ENCODE results near the gene NEK1.
"Not testable (repeated sequence)": the region's sequence is repeated elsewhere in the genome, so short reads cannot be mapped to it uniquely, and the experiment has no call there.

Gene NEK1

GRCh38 chr4:169626331-169627282, 14.2 kb upstream of the NEK1 start:
- no peak for DNase-seq (ENCODE audit: low read depth)

- no peak for DNase-seq (ENCODE audit: low read depth)
Measured at GRCh38 chr4:169625886-169626285, 13.5 kb upstream of the NEK1 start.

GRCh38 chr4:169624012-169624411, 11.6 kb upstream of the NEK1 start:
- not testable (repeated sequence) for DNase-seq (ENCODE audit: low read depth)

- no peak for DNase-seq (ENCODE audit: low read depth)
Measured at GRCh38 chr4:169622566-169622965, 10.2 kb upstream of the NEK1 start.

DNA sequence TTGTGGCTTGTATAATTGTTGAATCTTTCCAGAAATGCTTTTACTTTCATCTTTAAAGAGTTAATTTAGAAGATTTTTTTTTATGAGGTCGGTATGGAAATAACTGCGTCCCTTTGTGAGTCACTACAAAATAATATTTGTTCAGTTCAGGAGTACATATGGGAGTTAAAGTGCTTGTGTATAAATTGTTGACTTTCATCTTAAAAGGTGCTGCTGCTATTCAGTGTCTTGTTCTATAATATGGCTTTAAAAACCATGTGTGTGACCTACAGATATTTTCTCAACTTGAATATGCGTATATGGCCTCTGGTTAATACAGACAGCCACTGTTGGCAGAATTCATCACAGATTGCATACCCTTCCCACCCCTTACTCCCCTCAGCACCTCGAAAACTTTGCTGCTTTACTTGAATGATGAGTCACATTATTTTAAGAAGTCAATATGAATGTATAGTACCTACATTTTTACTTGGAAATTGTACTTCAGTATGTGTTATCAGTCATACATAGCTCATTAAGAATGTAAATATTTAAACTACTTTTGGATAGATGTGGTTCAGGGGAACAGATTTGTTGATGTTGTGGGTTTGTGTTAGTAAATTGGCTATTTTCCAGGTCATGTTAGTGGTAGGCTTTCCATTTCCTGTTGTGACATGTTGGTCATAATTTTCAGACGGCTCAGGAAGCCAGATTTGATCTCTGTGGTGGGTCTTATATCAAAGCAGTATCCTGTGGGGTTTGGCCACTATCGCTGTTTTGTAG, 9.5 kb upstream of the NEK1 start:
- no peak for DNase-seq (ENCODE audit: low read depth)

GRCh38 chr4:169620880-169621248, 8.5 kb upstream of the NEK1 start:
- DNase-seq (ENCODE audit: low read depth) = no peak

- DNase-seq (ENCODE audit: low read depth) = peak; percentile 92
Measured at GRCh38 chr4:169619958-169620879, 7.8 kb upstream of the NEK1 start, which contains the start of gene CLCN3. Gene CLCN3 (plus strand): TSS chr4:169620578. CDS start chr4:169635929, 15,351 bp downstream.

- peak; percentile 18 for DNase-seq (ENCODE audit: low read depth)
Measured at GRCh38 chr4:169619518-169619957, 7.2 kb upstream of the NEK1 start.

- DNase-seq (ENCODE audit: low read depth) = no peak
Measured at GRCh38 chr4:169618986-169619385, 6.6 kb upstream of the NEK1 start.

GRCh38 chr4:169618286-169618685, 5.9 kb upstream of the NEK1 start:
- no peak for DNase-seq (ENCODE audit: low read depth)

GRCh38 chr4:169617306-169617705, 4.9 kb upstream of the NEK1 start:
- no peak for DNase-seq (ENCODE audit: low read depth)

DNA sequence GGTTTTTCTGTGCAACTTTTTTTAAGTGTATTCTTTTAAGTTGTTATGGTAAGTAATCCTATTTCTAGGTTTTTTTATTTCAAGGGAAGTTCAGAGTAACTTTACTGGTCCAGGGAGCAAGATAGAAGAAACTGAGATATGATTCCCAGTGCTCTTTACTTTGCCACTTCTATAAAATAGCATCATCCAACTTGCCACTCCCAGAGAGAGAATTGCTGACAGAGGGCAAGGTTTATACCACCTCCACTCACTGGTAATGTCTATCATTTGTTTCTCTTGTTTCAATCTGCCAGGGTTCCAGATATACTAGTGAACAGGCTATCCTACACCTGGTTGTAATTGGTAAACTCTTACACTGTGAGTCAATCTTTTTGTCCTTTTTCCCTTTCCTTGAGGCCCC, 4.5 kb upstream of the NEK1 start:
- no peak for DNase-seq (ENCODE audit: low read depth)

- DNase-seq (ENCODE audit: low read depth) = no peak
Measured at GRCh38 chr4:169615467-169616106, 3.2 kb upstream of the NEK1 start.

GRCh38 chr4:169612871-169613859, 782 bp upstream of the NEK1 start:
- DNase-seq (ENCODE audit: low read depth) = peak; percentile 49

- no peak for DNase-seq (ENCODE audit: low read depth)
Measured at GRCh38 chr4:169611157-169611556, 1.2 kb downstream of the NEK1 start.

DNA sequence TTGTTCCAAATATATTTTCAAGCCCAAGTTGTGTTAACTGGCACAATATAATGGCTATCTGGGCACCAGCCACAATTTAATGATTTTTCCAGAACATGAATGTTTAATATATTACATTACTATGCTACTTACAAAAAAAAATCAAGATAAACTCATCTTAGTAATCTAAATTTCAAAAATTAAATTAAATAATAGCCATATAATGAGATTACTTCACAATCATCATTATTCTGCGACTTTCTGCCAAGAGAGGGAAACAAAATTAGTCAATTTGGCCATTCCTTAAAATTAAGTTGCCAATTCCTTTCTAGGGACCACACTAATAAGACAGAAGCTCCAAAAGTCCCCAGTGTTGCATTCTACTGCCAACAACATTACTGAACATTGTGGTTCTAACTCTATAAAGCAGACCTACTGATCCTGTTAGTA, 7.5 kb downstream of the NEK1 start:
- DNase-seq (ENCODE audit: low read depth) = no peak

DNA sequence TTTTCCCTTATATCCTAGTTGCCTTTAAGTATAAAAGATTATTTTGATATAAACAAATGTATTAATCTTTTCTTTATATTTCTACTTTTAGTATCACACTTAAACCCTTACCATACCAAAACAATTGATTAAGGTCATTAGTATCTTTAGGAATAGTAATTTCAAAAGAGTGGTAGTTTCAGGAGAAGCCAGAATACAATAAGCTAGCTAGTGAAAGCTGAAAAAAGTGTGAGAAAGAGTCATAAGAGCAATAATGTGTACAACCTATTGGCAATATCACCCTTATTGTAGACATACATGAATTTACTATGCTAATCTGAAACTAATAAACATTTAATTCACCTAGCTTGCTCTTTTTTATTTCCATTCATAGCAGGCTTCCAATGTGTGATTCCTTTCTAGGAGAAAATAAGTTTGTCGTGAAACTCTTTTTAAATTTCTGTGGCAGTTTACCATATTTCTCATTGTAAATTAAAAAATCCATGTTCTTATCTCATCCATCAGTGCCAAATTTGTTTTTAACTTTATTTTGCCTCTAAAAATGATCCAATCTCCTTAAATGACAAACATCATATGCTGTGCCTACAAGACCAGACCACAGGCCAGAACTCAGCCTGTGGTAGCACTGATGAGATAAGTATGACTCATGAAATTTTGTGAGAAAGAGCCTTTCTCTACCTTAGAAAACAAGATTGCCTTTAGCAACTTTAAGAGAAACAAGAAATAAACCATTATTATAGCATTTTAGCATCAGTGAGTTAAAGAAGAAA, 8.1 kb downstream of the NEK1 start:
- no peak for DNase-seq (ENCODE audit: low read depth)

- DNase-seq (ENCODE audit: low read depth) = no peak
Measured at GRCh38 chr4:169603312-169603711, 9.1 kb downstream of the NEK1 start.

Measured in activated T-cell treated with anti-CD3 and anti-CD28 coated beads for 48 hours (primary cell).